IPS-18a (cell line): Measurements from ENCODE around the gene CEP20.

Experiments used
- H3K27ac ChIP-seq: one replicate; pipeline ENCODE4 v1.5.1; 2013; ENCODE audit warnings: low read length
- H3K27me3 ChIP-seq: one replicate; pipeline ENCODE4 v1.6.1; 2013; ENCODE audit warnings: mild to moderate bottlenecking, low read length; ENCODE audit not compliant: control insufficient read depth, insufficient read depth
- H3K36me3 ChIP-seq: one replicate; pipeline ENCODE4 v1.6.1; 2013; ENCODE audit warnings: low read depth, low read length; ENCODE audit not compliant: control insufficient read depth
- H3K4me1 ChIP-seq: one replicate; pipeline ENCODE4 v1.6.1; 2013; ENCODE audit warnings: low read depth, low read length; ENCODE audit not compliant: control insufficient read depth
- H3K4me3 ChIP-seq: one replicate; pipeline ENCODE4 v1.5.1; 2013; ENCODE audit warnings: low read length
- H3K9ac ChIP-seq: one replicate; pipeline ENCODE4 v1.6.1; 2013; ENCODE audit warnings: mild to moderate bottlenecking, low read length, moderate library complexity
- H3K9me3 ChIP-seq: one replicate; pipeline ENCODE4 v1.6.1; 2013; ENCODE audit warnings: low read depth, low read length; ENCODE audit not compliant: control insufficient read depth

Gene CEP20

DNA sequence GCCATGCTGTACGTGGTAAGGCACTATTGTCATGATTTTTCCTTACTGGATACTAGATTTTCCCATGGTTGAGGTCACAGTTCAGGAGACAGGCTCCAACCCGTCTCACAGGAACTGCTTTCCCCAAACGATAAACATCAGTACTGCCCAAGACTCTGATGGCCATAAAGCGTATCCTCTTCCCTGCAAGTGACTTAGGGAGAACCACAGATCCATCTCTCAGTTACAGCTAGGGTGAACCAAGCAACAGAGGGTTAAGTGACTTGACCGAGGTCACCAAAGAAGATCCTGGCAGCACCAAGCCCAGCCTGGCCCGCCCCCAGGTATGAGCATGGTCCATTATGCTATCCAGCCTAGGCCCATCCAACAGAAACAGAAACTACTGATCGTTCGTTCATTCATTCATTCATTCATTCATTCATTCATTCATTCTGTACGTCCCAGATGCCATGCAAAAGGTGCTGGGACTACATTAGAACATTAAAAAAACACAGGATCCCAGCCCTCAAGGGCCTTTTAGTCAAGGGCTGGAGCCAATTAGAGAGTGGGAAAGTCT, 62.6 kb downstream of the CEP20 start:
- Histone ChIP-seq H3K4me1 (no peaks in the 10 kb centered on the region), H3K9ac (no peak overlapping the region), H3K9me3 (no peaks in the 10 kb centered on the region), H3K27ac (no peak overlapping the region), H3K27me3 (no peaks in the 10 kb centered on the region), H3K36me3 (no peaks in the 10 kb centered on the region), H3K4me3 (no peak overlapping the region)

GRCh38 chr16:15822957-15823356, 65.4 kb downstream of the CEP20 start:
- Histone ChIP-seq H3K27me3 (no peaks in the 10 kb centered on the region), H3K36me3 (no peaks in the 10 kb centered on the region)

GRCh38 chr16:15820837-15821236, 67.6 kb downstream of the CEP20 start:
- no peak overlapping the region for H3K9ac ChIP-seq
- no peaks in the 10 kb centered on the region for H3K36me3 ChIP-seq
- no peak overlapping the region for H3K4me3 ChIP-seq
- H3K27me3 ChIP-seq: no peaks in the 10 kb centered on the region
- no peak overlapping the region for H3K27ac ChIP-seq
- peaks cover 5% of the 10 kb centered on the region for H3K9me3 ChIP-seq
- no peaks in the 10 kb centered on the region for H3K4me1 ChIP-seq

More at GRCh38 chr16:15822957-15823356, 65.4 kb downstream of the CEP20 start:
- H3K9ac ChIP-seq: no peak overlapping the region
- no peak overlapping the region for H3K4me3 ChIP-seq
- no peak overlapping the region for H3K27ac ChIP-seq
- no peaks in the 10 kb centered on the region for H3K9me3 ChIP-seq
- H3K4me1 ChIP-seq: no peaks in the 10 kb centered on the region

GRCh38 chr16:15819046-15819445, 69.4 kb downstream of the CEP20 start:
- no peaks in the 10 kb centered on the region for H3K36me3 ChIP-seq
- H3K4me1 ChIP-seq: no peaks in the 10 kb centered on the region
- H3K9ac ChIP-seq: no peak overlapping the region
- H3K4me3 ChIP-seq: no peak overlapping the region
- peaks cover 5% of the 10 kb centered on the region for H3K9me3 ChIP-seq
- H3K27me3 ChIP-seq: no peaks in the 10 kb centered on the region
- H3K27ac ChIP-seq: no peak overlapping the region

DNA sequence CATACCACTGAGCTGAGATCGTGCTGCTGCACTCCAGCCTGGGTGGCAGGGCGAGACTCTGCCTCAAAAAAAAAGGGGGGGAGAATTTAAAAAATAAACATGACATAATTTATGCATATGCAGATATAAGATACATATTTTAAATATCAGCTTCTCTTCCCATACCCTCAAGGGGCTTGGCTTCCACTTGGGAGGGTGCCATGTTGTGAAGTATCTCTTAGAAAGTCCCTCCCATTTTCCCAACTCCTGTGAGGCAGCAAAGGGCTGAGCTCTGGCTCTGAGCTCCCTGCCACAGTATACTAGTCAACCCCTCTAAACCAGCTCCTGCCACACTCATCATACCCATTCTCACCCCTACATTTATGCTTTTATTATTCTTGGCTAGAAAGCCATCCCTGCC, 71.0 kb downstream of the CEP20 start:
- Histone ChIP-seq H3K9ac (no peak overlapping the region), H3K36me3 (no peaks in the 10 kb centered on the region), H3K4me1 (no peaks in the 10 kb centered on the region), H3K4me3 (no peak overlapping the region), H3K27ac (no peak overlapping the region), H3K9me3 (peaks cover 5% of the 10 kb centered on the region), H3K27me3 (no peaks in the 10 kb centered on the region)

DNA sequence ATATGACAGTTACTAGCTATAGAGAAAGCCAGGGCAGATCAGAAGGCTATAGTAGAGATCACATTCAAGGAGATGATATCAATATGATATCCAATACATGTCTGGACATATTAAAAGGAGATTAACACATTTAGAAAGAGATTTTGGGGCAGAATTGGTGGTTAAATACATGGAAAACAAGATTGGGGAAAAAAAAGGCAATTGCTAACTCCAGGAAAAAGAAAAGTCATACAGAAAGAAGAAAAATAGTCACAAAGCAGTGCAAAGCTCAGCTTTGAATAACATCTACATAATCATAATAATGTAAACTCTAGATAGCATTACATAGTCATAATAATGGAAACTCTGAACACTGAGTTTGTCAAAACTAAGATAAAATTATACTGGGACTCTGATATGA, 72.2 kb downstream of the CEP20 start:
- Histone ChIP-seq H3K4me3 (no peak overlapping the region), H3K9me3 (peaks cover 5% of the 10 kb centered on the region), H3K4me1 (no peaks in the 10 kb centered on the region), H3K36me3 (no peaks in the 10 kb centered on the region), H3K9ac (no peak overlapping the region), H3K27me3 (no peaks in the 10 kb centered on the region), H3K27ac (no peak overlapping the region)
